ENCODE data around the gene PRPS1.
A peak's percentile ranks its signal among the peaks of the same experiment; 100 is the strongest.

PRPS1 gene

GRCh38 chrX:107610667-107611066, 17.6 kb upstream of the PRPS1 start:
- no peak for DNase-seq
- TF ChIP-seq POLR2A (IDR thresholded peaks at IDR 0.05; ENCODE audit: low read length), result no peak
- TF ChIP-seq GATA1 (IDR thresholded peaks at IDR 0.05; ENCODE audit: low read depth, low read length), result no peak

- TF ChIP-seq GATA1 (IDR thresholded peaks at IDR 0.05; ENCODE audit: low read depth, low read length), result no peak
- TF ChIP-seq POLR2A (IDR thresholded peaks at IDR 0.05; ENCODE audit: low read length), result no peak
- no peak for DNase-seq
Measured at GRCh38 chrX:107619885-107620322, 8.4 kb upstream of the PRPS1 start.

GRCh38 chrX:107624893-107625292, 3.4 kb upstream of the PRPS1 start:
- TF ChIP-seq POLR2A (IDR thresholded peaks at IDR 0.05; ENCODE audit: low read length), result no peak
- no peak for TF ChIP-seq GATA1 (IDR thresholded peaks at IDR 0.05; ENCODE audit: low read depth, low read length)
- no peak for DNase-seq

- no peak for DNase-seq
- TF ChIP-seq GATA1 (IDR thresholded peaks at IDR 0.05; ENCODE audit: low read depth, low read length) (no peak), POLR2A (IDR thresholded peaks at IDR 0.05; ENCODE audit: low read length) (no peak)
Measured at GRCh38 chrX:107625739-107626138, 2.6 kb upstream of the PRPS1 start.

GRCh38 chrX:107626481-107626880, 1.8 kb upstream of the PRPS1 start:
- TF ChIP-seq POLR2A (IDR thresholded peaks at IDR 0.05; ENCODE audit: low read length) (no peak), GATA1 (IDR thresholded peaks at IDR 0.05; ENCODE audit: low read depth, low read length) (no peak)
- peak in 1 of 2 experiments; percentile 6 for DNase-seq

- TF ChIP-seq GATA1 (IDR thresholded peaks at IDR 0.05; ENCODE audit: low read depth, low read length) (no peak), POLR2A (IDR thresholded peaks at IDR 0.05; ENCODE audit: low read length) (no peak)
- DNase-seq, result no peak
Measured at GRCh38 chrX:107626916-107627315, 1.4 kb upstream of the PRPS1 start.

GRCh38 chrX:107628662-107629539, 591 bp downstream of the PRPS1 start:
- DNase-seq, result peak; percentile 66 to 68
- no peak for TF ChIP-seq GATA1 (IDR thresholded peaks at IDR 0.05; ENCODE audit: low read depth, low read length)
- peak; percentile 61 for TF ChIP-seq POLR2A (IDR thresholded peaks at IDR 0.05; ENCODE audit: low read length)

GRCh38 chrX:107629540-107629909, 1.2 kb downstream of the PRPS1 start:
- TF ChIP-seq POLR2A (IDR thresholded peaks at IDR 0.05; ENCODE audit: low read length), result no peak
- peak; percentile 30 to 38 for DNase-seq

- no peak for TF ChIP-seq GATA1 (IDR thresholded peaks at IDR 0.05; ENCODE audit: low read depth, low read length)
- TF ChIP-seq POLR2A (IDR thresholded peaks at IDR 0.05; ENCODE audit: low read length), result no peak
- DNase-seq, result no peak
Measured at GRCh38 chrX:107630031-107630689, 1.9 kb downstream of the PRPS1 start.

GRCh38 chrX:107632346-107632745, 4.0 kb downstream of the PRPS1 start:
- TF ChIP-seq GATA1 (IDR thresholded peaks at IDR 0.05; ENCODE audit: low read depth, low read length) (no peak), POLR2A (IDR thresholded peaks at IDR 0.05; ENCODE audit: low read length) (no peak)
- no peak for DNase-seq

GRCh38 chrX:107646735-107647134, 18.4 kb downstream of the PRPS1 start:
- DNase-seq, result no peak

GRCh38 chrX:107648332-107648731, 20.0 kb downstream of the PRPS1 start:
- TF ChIP-seq GATA1 (IDR thresholded peaks at IDR 0.05; ENCODE audit: low read depth, low read length), result no peak
- no peak for TF ChIP-seq POLR2A (IDR thresholded peaks at IDR 0.05; ENCODE audit: low read length)
- DNase-seq, result no peak

More at GRCh38 chrX:107646735-107647134, 18.4 kb downstream of the PRPS1 start:
- TF ChIP-seq GATA1 (IDR thresholded peaks at IDR 0.05; ENCODE audit: low read depth, low read length) (no peak), POLR2A (IDR thresholded peaks at IDR 0.05; ENCODE audit: low read length) (no peak)

GRCh38 chrX:107654566-107654871, 26.2 kb downstream of the PRPS1 start:
- TF ChIP-seq GATA1 (IDR thresholded peaks at IDR 0.05; ENCODE audit: low read depth, low read length) (no peak), POLR2A (IDR thresholded peaks at IDR 0.05; ENCODE audit: low read length) (no peak)
- peak in 1 of 2 experiments; percentile 57 for DNase-seq

- TF ChIP-seq GATA1 (IDR thresholded peaks at IDR 0.05; ENCODE audit: low read depth, low read length) (no peak), POLR2A (IDR thresholded peaks at IDR 0.05; ENCODE audit: low read length) (peak; percentile 18)
- peak; percentile 68 to 76 for DNase-seq
Measured at GRCh38 chrX:107654872-107655761, 26.8 kb downstream of the PRPS1 start.

Data from erythroblast (primary cell).